K562 (cell line): ENCODE measurements around the gene SRMS. TPM values are rescaled to one million over a fixed set of nuclear protein-coding genes. Genes with fewer than 3 reads are reported as not detected.
A peak's percentile ranks its signal among the peaks of the same experiment; 100 is the strongest.

ENCODE experiments used
- ATAC-seq: fragments of 200-7000 bp; cut with Tn5 transposase; 3 replicates; pipeline ENCODE4 v1.9.1; 2020; ENCODE audit warnings: moderate library complexity
- BruUV-seq: library from RNA; stranded (reverse); fragments of 400-500 nt; replicated peaks from 2 replicates; lab custom pipeline; 2021; lab: Mats Ljungman, UMichigan
- CTCF ChIA-PET: fragments of 300-600 bp; formaldehyde crosslinking; extraction: SDS; loops from one replicate; lab custom pipeline; 2021; ENCODE audit warnings: low intra/inter-chr PET ratio; lab: Yijun Ruan, JAX
- POLR2A ChIA-PET: fragments of 300-600, 350-650 bp; sonication (Branson Sonifier 250); formaldehyde crosslinking; extraction: SDS; loops from one replicate; lab custom pipeline; 2021; ENCODE audit warnings: antibody characterized with exemption, inconsistent platforms; lab: Yijun Ruan, JAX
- DNase-seq, 4 experiments: peaks; one replicate each; pipeline versions ENCODE4 v3.0.0 to v3.0.0-alpha.2; 2011 to 2018; ENCODE audit warnings: low spot score in 3 of 4, mixed read lengths in 3 of 4; ENCODE audit errors: extremely low read depth in 1 of 4
- FAIRE-seq: peaks from 2 replicates; lab custom pipeline; 2011; peaks lifted over from hg19 to GRCh38; lab: Jason Lieb, UNC
- H2AFZ ChIP-seq: 2 replicates; pipeline ENCODE4 v1.6.0; 2011; ENCODE audit warnings: low read depth, low read length, control low read depth, inconsistent platforms
- H3K27ac ChIP-seq: fragments of 200-600 bp; 3 replicates; pipeline ENCODE4 v1.8.0; 2011; ENCODE audit warnings: low read depth, mild to moderate bottlenecking, control low read depth, inconsistent platforms, low read length, moderate library complexity, mixed read lengths; ENCODE audit errors: extremely low read depth
- H3K27me3 ChIP-seq, 2 experiments: fragments of 300-600 bp in 1 of 2; 2 replicates in 1 of 2; 3 replicates in 1 of 2; pipeline versions ENCODE4 v1.6.0 to v1.8.0; 2011; ENCODE audit warnings: inconsistent platforms in 2 of 2, low read length in 2 of 2, mild to moderate bottlenecking in 1 of 2, mixed read lengths in 1 of 2, moderate library complexity in 1 of 2; ENCODE audit not compliant: control insufficient read depth in 2 of 2, insufficient read depth in 2 of 2
- H3K36me3 ChIP-seq: fragments of 300-600 bp; 3 replicates; pipeline ENCODE4 v1.8.0; 2011; ENCODE audit warnings: mild to moderate bottlenecking, low read length, inconsistent platforms; ENCODE audit not compliant: control insufficient read depth, insufficient read depth
- H3K4me1 ChIP-seq, 2 experiments: fragments of 200-600 bp in 1 of 2; replicated peaks in 1 of 2; 2 replicates in 1 of 2; 3 replicates in 1 of 2; pipeline versions ENCODE4 v1.5.1 to v1.8.0; 2011; ENCODE audit warnings: inconsistent platforms in 2 of 2, low read length in 2 of 2, mild to moderate bottlenecking in 1 of 2, mixed read lengths in 1 of 2, moderate library complexity in 1 of 2; ENCODE audit not compliant: control insufficient read depth in 2 of 2, insufficient read depth in 2 of 2
- H3K4me2 ChIP-seq: 2 replicates; pipeline ENCODE4 v1.6.1; 2011; ENCODE audit warnings: low read length, control low read depth, inconsistent platforms, mixed read lengths; ENCODE audit not compliant: insufficient read depth
- H3K4me3 ChIP-seq: fragments of 200-600 bp; sonication (generic), shearing (Covaris generic); 2 replicates; pipeline ENCODE4 v1.5.1; 2016; ENCODE audit warnings: control low read depth, inconsistent platforms
- H3K79me2 ChIP-seq: fragments of 200-600 bp; 3 replicates; pipeline ENCODE4 v1.8.0; 2011; ENCODE audit warnings: low read length, inconsistent platforms; ENCODE audit not compliant: control insufficient read depth, insufficient read depth
- H3K9ac ChIP-seq, 2 experiments: 2 replicates each; pipeline versions ENCODE4 v1.6.0 to v1.6.1; 2011; ENCODE audit warnings: low read depth in 2 of 2, low read length in 2 of 2, control low read depth in 1 of 2, inconsistent platforms in 1 of 2, mild to moderate bottlenecking in 1 of 2, mixed read lengths in 1 of 2; ENCODE audit not compliant: insufficient read depth in 1 of 2
- H3K9me1 ChIP-seq: one replicate; pipeline ENCODE4 v1.6.0; 2011; ENCODE audit warnings: inconsistent platforms, mild to moderate bottlenecking, low read length, moderate library complexity; ENCODE audit not compliant: control insufficient read depth, insufficient read depth
- H3K9me3 ChIP-seq: replicated peaks from 2 replicates; pipeline ENCODE4 v1.5.1; 2011; ENCODE audit warnings: low read depth, low read length, inconsistent platforms; ENCODE audit not compliant: control insufficient read depth, insufficient read depth
- H4K20me1 ChIP-seq: replicated peaks from 2 replicates; pipeline ENCODE4 v1.6.1; 2011; ENCODE audit warnings: low read length, inconsistent platforms, mixed read lengths; ENCODE audit not compliant: control insufficient read depth, insufficient read depth
- POLR2G ChIP-seq: fragments of 200-400 bp; formaldehyde crosslinking; IDR thresholded peaks from 2 replicates; pipeline ENCODE4 v1.6.1; 2017; ENCODE audit warnings: low read depth, mild to moderate bottlenecking, antibody characterized with exemption, low read length, moderate library complexity
- ZNF408 ChIP-seq: fragments of 250-450 bp; sonication (Bioruptor Pico); IDR thresholded peaks from 2 replicates; pipeline ENCODE4 v1.4.0; 2020; ENCODE audit warnings: low read depth, mild to moderate bottlenecking, moderate library complexity
- WGBS: fragments of 100-300 bp; shearing (Covaris generic); methylation state at CpG from one replicate; pipeline ENCODE4 v1.1.6; 2016; ENCODE audit warnings: low coverage, mixed read lengths; ENCODE audit not compliant: insufficient coverage; ENCODE audit errors: missing lambda C conversion rate; 5-methylcytosine and 5-hydroxymethylcytosine counted together
- in situ Hi-C: fragments of 300-500 bp; cut with MboI; formaldehyde crosslinking; loops from 4 replicates; pipeline ENCODE4 v1.15.0; 2018; ENCODE audit warnings: inconsistent platforms, mixed read lengths
- intact Hi-C: fragments of 100-400 bp; cut with micrococcal nuclease; formaldehyde crosslinking; loops from 2 replicates; pipeline ENCODE4 v1.14.2; 2022
- polyA plus RNA-seq, 8 experiments: library from polyadenylated mRNA; depleted of rRNA in 4 of 8; stranded (reverse) in 5 of 8; unstranded in 3 of 8; fragments of >200 nt; fragmentation: Nextera tagmentation in 2 of 8; fragmentation: Illumina TruSeq in 1 of 8; extraction: Ambion mirVana in 2 of 8; extraction: Trizol in 1 of 8; gene quantifications; 2 replicates each; pipeline versions ENCODE4 v1.2.1 to v1.2.3, GENCODE V29; 2011 to 2014; ENCODE audit warnings: inconsistent platforms in 1 of 8, missing spikeins in 1 of 8
- total RNA-seq, 7 experiments: library from RNA; depleted of rRNA in 6 of 7; stranded (reverse); fragments of >200 nt in 6 of 7; fragmentation: Illumina TruSeq in 2 of 7; extraction: Trizol in 2 of 7; gene quantifications; 2 replicates each; pipeline versions ENCODE4 v1.2.1 to v1.2.3, GENCODE V29; 2011 to 2021; ENCODE audit warnings: low replicate concordance in 1 of 7

Gene SRMS
- total and polyA plus RNA-seq, 9 of the 15 experiments (the other 6 are each of a cell fraction or from before 2014, with no cell fraction given): 0.07 TPM; not detected in 8

- H3K79me2 ChIP-seq: no peaks in the 10 kb centered on the region
- peaks cover 0 to 8% of the 10 kb centered on the region in 2 experiments; a peak in 1 of 5 replicates for H3K27me3 ChIP-seq
- no TSS peak for BruUV-seq
- FAIRE-seq (no peak), ATAC-seq (no peak), DNase-seq (no peak)
- no peak overlapping the region for H3K9ac ChIP-seq
- H2AFZ ChIP-seq: no peak overlapping the region
- ChIA-PET POLR2A (no interaction called here), CTCF (no interaction called here)
- H3K4me2 ChIP-seq: no peak overlapping the region
- in situ Hi-C loops: no loop called here
- peaks cover 41% of the 10 kb centered on the region; the same call in 2 of the 3 replicates for H3K36me3 ChIP-seq
- H4K20me1 ChIP-seq: no peaks in the 10 kb centered on the region
- H3K9me3 ChIP-seq: no peaks in the 10 kb centered on the region
- H3K27ac ChIP-seq: no peak overlapping the region
- no peak overlapping the region for H3K4me3 ChIP-seq
- WGBS: 89% methylated on average over 37 of the region's 52 CpGs
- no peaks in the 10 kb centered on the region for H3K9me1 ChIP-seq
- intact Hi-C loops: no loop called here
- H3K4me1 ChIP-seq: peaks cover 0 to 23% of the 10 kb centered on the region in 2 experiments; a peak in 2 of 5 replicates
- 0 out of 2 replicates have a peak, but pooled peaks have one; percentile 21 for TF ChIP-seq POLR2G
- no peak for TF ChIP-seq ZNF408 (CRISPR knock-in tag)
These were observed 42.9 kb upstream of the SRMS start for GRCh38 chr20:63590218-63591146.
